DND-41 (cell line): Measurements from ENCODE around the gene DPF3.
"Not testable (repeated sequence)": the region's sequence is repeated elsewhere in the genome, so short reads cannot be mapped to it uniquely, and the experiment has no call there.

ENCODE experiments used
- ATAC-seq: fragments of 200-7000 bp; cut with Tn5 transposase; 3 replicates; pipeline ENCODE4 v1.9.1; 2021; ENCODE audit warnings: low read depth; ENCODE audit not compliant: insufficient read depth
- DNase-seq: peaks from one replicate; pipeline ENCODE4 v3.0.0-alpha.2; 2020
- H2AFZ ChIP-seq: 2 replicates; pipeline ENCODE4 v1.6.0; 2012; ENCODE audit warnings: low read depth, low read length
- H3K27ac ChIP-seq: 2 replicates; pipeline ENCODE4 v1.5.1; 2012; ENCODE audit warnings: low read length, inconsistent platforms
- H3K27me3 ChIP-seq: fragments of 200-600 bp; sonication (generic); 2 replicates; pipeline ENCODE4 v1.6.0; 2012; ENCODE audit warnings: low read length, mild to moderate bottlenecking, inconsistent platforms; ENCODE audit not compliant: insufficient read depth, poor library complexity
- H3K36me3 ChIP-seq: 2 replicates; pipeline ENCODE4 v1.5.1; 2012; ENCODE audit warnings: low read length, inconsistent platforms; ENCODE audit not compliant: insufficient read depth
- H3K4me1 ChIP-seq: 2 replicates; pipeline ENCODE4 v1.5.1; 2012; ENCODE audit warnings: mild to moderate bottlenecking, low read length; ENCODE audit not compliant: insufficient read depth
- H3K4me2 ChIP-seq: 2 replicates; pipeline ENCODE4 v1.6.0; 2012; ENCODE audit warnings: mild to moderate bottlenecking, moderate library complexity, low read length, inconsistent platforms; ENCODE audit not compliant: insufficient read depth
- H3K4me3 ChIP-seq, 2 experiments: fragments of 200-600 bp in 1 of 2; shearing (Covaris generic) in 1 of 2; 2 replicates each; pipeline ENCODE4 v1.5.1; 2012 to 2016; ENCODE audit warnings: inconsistent platforms in 2 of 2, low read length in 2 of 2, mild to moderate bottlenecking in 2 of 2, low read depth in 1 of 2, moderate library complexity in 1 of 2
- H3K79me2 ChIP-seq: 2 replicates; pipeline ENCODE4 v1.6.0; 2012; ENCODE audit warnings: low read length, inconsistent platforms; ENCODE audit not compliant: insufficient read depth
- H3K9ac ChIP-seq: 2 replicates; pipeline ENCODE4 v1.6.0; 2012; ENCODE audit warnings: low read depth, mild to moderate bottlenecking, inconsistent platforms, low read length, moderate library complexity
- H3K9me3 ChIP-seq: 2 replicates; pipeline ENCODE4 v1.5.1; 2012; ENCODE audit warnings: low read length, moderate library complexity, mild to moderate bottlenecking, inconsistent platforms; ENCODE audit not compliant: insufficient read depth, severe bottlenecking
- H4K20me1 ChIP-seq: 2 replicates; pipeline ENCODE4 v1.6.0; 2012; ENCODE audit warnings: low read length; ENCODE audit not compliant: insufficient read depth
- EZH2 ChIP-seq: IDR thresholded peaks from 3 replicates; pipeline ENCODE4 v1.6.1; 2012; ENCODE audit warnings: borderline replicate concordance, low read depth, mild to moderate bottlenecking, moderate library complexity, low read length, inconsistent platforms; ENCODE audit not compliant: severe bottlenecking
- TF ChIP-seq, protein P1 (sequence below): IDR thresholded peaks from 2 replicates; pipeline ENCODE4 v1.5.1; 2012; ENCODE audit warnings: borderline replicate concordance, low read length, moderate library complexity, mild to moderate bottlenecking; ENCODE audit not compliant: poor library complexity, severe bottlenecking; ENCODE audit errors: extremely low read depth

The DPF3 gene

DNA sequence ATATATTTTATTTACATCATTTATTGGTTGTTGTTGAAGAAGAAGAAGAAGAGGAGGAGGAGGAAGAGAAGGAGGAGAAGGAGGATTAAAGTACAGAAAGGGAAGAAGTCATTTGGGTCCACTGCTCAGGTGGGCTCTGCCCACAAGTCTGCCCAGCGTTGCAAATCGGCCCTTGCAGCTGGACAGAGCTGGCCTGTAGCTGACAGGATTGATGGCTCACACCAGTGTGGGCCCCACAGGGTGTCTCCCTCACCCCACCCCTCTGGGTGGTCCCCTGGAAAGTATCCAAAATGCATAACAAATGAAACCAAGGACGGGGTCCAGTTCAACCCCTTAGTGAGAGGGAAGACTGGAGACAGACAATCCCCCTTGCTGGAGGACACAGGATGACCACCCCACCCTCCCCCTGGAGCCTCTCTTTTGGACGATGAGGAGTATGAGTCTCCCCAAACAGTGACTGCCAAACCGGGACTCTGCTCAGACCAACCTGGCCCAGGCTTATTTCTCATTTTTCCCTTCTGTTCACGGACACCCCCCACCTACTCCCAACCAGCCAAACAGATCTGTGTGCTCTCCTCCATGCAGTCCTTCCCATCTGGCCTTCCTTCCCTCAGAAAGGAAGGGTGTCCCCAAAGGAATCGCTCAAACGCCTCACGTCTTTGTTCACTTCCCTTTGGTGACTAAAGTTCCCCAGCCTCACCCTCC is 17.7 kb downstream of the DPF3 start:
- no peaks in the 10 kb centered on the region for H3K79me2 ChIP-seq

DNA sequence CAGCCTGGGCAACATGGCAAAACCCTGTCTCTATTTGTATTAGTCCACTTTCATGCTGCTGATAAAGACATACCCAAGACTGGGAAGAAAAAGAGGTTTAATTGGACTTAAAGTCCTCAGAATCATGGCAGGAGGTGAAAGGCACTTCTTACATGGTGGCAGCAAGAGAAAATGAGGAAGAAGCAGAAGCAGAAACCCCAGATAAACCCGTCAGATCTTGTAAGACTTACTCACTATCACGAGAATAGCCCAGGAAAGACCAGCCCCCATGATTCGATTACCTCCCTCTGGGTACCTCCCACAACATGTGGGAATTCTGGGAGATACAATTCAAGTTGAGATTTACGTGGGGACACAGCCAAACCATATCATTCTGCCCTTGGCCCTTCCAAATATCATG is 23.0 kb downstream of the DPF3 start:
- not testable (repeated sequence) for ATAC-seq, H3K4me1 ChIP-seq, H2AFZ ChIP-seq, H4K20me1 ChIP-seq, H3K27ac ChIP-seq, H3K9me3 ChIP-seq, H3K9ac ChIP-seq, H3K4me2 ChIP-seq, H3K4me3 ChIP-seq, H3K27me3 ChIP-seq, H3K36me3 ChIP-seq, DNase-seq, H3K79me2 ChIP-seq

More for the DNA sequence above, 17.7 kb downstream of the DPF3 start:
- TF ChIP-seq, protein P1, sequence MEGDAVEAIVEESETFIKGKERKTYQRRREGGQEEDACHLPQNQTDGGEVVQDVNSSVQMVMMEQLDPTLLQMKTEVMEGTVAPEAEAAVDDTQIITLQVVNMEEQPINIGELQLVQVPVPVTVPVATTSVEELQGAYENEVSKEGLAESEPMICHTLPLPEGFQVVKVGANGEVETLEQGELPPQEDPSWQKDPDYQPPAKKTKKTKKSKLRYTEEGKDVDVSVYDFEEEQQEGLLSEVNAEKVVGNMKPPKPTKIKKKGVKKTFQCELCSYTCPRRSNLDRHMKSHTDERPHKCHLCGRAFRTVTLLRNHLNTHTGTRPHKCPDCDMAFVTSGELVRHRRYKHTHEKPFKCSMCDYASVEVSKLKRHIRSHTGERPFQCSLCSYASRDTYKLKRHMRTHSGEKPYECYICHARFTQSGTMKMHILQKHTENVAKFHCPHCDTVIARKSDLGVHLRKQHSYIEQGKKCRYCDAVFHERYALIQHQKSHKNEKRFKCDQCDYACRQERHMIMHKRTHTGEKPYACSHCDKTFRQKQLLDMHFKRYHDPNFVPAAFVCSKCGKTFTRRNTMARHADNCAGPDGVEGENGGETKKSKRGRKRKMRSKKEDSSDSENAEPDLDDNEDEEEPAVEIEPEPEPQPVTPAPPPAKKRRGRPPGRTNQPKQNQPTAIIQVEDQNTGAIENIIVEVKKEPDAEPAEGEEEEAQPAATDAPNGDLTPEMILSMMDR: no peak
- TF ChIP-seq EZH2: no peak
- no peak for ATAC-seq
- Histone ChIP-seq H2AFZ (no peak overlapping the region), H3K4me3 (no peak overlapping the region), H3K4me1 (no peaks in the 10 kb centered on the region), H3K9ac (no peak overlapping the region), H3K9me3 (peaks cover 5% of the 10 kb centered on the region), H3K4me2 (no peak overlapping the region), H4K20me1 (0 out of 2 replicates have a peak, but pooled peaks cover 3% of the 10 kb centered on the region), H3K27ac (no peak overlapping the region), H3K36me3 (no peaks in the 10 kb centered on the region), H3K27me3 (no peaks in the 10 kb centered on the region)
- DNase-seq: no peak

DNA sequence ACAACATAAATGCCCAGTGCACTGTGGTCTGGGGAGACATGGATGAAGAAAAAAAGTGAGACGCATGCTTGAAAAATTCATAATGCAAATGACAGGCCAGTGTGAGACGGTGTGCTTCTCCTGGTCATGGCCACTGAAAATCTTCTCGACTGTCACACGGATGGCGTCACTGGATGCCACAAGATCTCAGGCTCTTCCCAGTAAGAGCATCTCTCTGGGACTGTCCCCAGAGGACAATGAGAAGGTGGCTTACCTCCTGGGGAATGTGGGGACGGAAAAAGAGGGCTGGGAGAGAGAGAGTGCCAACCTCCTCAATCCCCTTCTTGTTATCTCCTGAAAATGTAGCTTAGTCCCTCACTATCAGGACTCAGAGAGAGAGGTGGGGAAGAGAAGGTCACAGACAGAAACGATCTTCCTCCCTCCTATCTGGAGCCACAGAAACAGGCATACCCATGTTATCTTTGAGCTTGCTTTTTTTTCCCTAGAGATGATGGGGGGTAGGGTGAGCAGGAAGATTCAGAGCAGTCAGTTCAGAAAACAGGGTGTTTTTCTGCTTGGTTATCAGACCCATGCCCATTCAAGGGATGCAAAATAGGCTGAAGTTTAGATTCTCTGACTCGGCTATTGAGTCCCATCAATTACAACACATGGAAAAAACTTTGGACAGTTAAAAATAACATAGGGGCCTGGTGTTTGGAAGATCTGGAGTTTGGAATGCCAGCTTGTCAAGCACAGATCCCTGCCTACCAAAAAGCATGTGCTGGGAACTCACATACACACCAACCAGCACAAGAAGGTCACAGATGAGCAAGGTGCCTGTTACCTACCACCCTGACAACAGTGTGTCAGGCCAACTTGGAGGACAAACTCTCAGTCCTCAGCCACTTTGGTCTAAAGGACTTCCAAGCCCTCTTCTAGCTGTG is 24.2 kb downstream of the DPF3 start:
- no peak overlapping the region for H2AFZ ChIP-seq
- no peaks in the 10 kb centered on the region for H3K79me2 ChIP-seq
- no peak overlapping the region for H3K27ac ChIP-seq
- H3K36me3 ChIP-seq: no peaks in the 10 kb centered on the region
- peaks cover 5% of the 10 kb centered on the region for H3K9me3 ChIP-seq
- H4K20me1 ChIP-seq: no peaks in the 10 kb centered on the region
- no peaks in the 10 kb centered on the region for H3K27me3 ChIP-seq
- TF ChIP-seq EZH2: no peak
- TF ChIP-seq, protein P1: no peak
- ATAC-seq (no peak), DNase-seq (no peak)
- H3K4me2 ChIP-seq: no peak overlapping the region
- no peak overlapping the region for H3K9ac ChIP-seq
- H3K4me3 ChIP-seq: no peak overlapping the region
- no peaks in the 10 kb centered on the region for H3K4me1 ChIP-seq

DNA sequence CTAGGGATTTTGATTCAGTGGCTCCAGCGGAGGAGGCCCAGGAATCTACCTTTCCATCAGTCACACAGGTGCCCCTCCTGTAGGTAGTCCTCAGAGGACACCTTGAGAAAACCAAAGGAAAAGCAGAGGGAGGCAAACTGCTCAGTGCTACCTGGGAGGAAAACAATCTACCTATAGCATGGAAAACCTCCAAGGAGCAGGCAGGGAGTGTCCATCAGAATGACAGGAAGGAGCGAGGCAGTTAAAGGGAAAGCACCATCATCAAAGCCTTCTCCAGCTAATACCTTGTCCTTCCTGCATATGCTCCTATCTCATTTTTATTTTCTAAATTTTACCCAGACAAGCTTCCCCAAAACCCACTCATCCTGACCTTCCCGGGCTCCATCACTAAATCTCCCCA is 25.4 kb downstream of the DPF3 start:
- H3K9me3 ChIP-seq: peaks cover 5% of the 10 kb centered on the region
- no peak overlapping the region for H3K27ac ChIP-seq
- ATAC-seq: no peak
- no peak overlapping the region for H3K9ac ChIP-seq
- no peak overlapping the region for H3K4me3 ChIP-seq
- no peak overlapping the region for H3K4me2 ChIP-seq
- no peaks in the 10 kb centered on the region for H3K79me2 ChIP-seq
- H4K20me1 ChIP-seq: no peaks in the 10 kb centered on the region
- no peaks in the 10 kb centered on the region for H3K27me3 ChIP-seq
- no peak for DNase-seq
- no peak for TF ChIP-seq EZH2
- TF ChIP-seq, protein P1: no peak
- no peaks in the 10 kb centered on the region for H3K4me1 ChIP-seq
- H2AFZ ChIP-seq: no peak overlapping the region
- no peaks in the 10 kb centered on the region for H3K36me3 ChIP-seq
